H1 (cell line): ENCODE results near the gene PDE8A. TPM values are rescaled to one million over a fixed set of nuclear protein-coding genes. Genes with fewer than 3 reads are reported as not detected.

Source experiments
- BACH1 ChIP-seq: IDR thresholded peaks from 2 replicates; pipeline ENCODE4 v1.6.1; 2012; ENCODE audit warnings: low read length, improper control_type of control experiment
- BCL11A ChIP-seq, 2 experiments: IDR thresholded peaks; one replicate each; pipeline ENCODE4 v1.6.1; 2011; ENCODE audit warnings: low read depth in 2 of 2, low read length in 2 of 2, mild to moderate bottlenecking in 2 of 2
- CBX5 ChIP-seq: fragments of 300-800, 300-1000 bp; sonication (generic); IDR thresholded peaks from 2 replicates; pipeline ENCODE4 v1.7.1; 2016; ENCODE audit warnings: antibody characterized with exemption, low read length, low read depth
- CBX8 ChIP-seq: fragments of 300-800, 300-1000 bp; sonication (generic); IDR thresholded peaks from 2 replicates; pipeline ENCODE4 v1.7.1; 2016; ENCODE audit warnings: low read depth, low read length, borderline replicate concordance
- CHD2 ChIP-seq: IDR thresholded peaks from 2 replicates; pipeline ENCODE4 v1.6.1; 2012; ENCODE audit warnings: low read length, improper control_type of control experiment
- CTCF ChIP-seq, 3 experiments: IDR thresholded peaks; 1 replicate in 2 of 3; 2 replicates in 1 of 3; pipeline versions ENCODE4 v1.5.1 to v1.6.1; 2011; ENCODE audit warnings: low read length in 3 of 3, mild to moderate bottlenecking in 3 of 3, inconsistent platforms in 2 of 3, low read depth in 1 of 3, moderate library complexity in 1 of 3; ENCODE audit not compliant: insufficient read depth in 1 of 3; ENCODE audit errors: control extremely low read depth in 1 of 3
- GABPA ChIP-seq: IDR thresholded peaks from 2 replicates; pipeline ENCODE4 v1.6.1; 2011; ENCODE audit warnings: mild to moderate bottlenecking, low read length, moderate library complexity, borderline replicate concordance; ENCODE audit not compliant: insufficient read depth
- JUN ChIP-seq: IDR thresholded peaks from 2 replicates; pipeline ENCODE4 v1.6.1; 2011; ENCODE audit warnings: low read depth, mild to moderate bottlenecking, improper control_type of control experiment, low read length
- JUND ChIP-seq: IDR thresholded peaks from 2 replicates; pipeline ENCODE4 v1.6.1; 2011; ENCODE audit warnings: mild to moderate bottlenecking, improper control_type of control experiment, low read length
- KDM4A ChIP-seq: IDR thresholded peaks from one replicate; pipeline ENCODE4 v1.7.1; 2012; ENCODE audit warnings: low read depth, mild to moderate bottlenecking, moderate library complexity, low read length, inconsistent platforms; ENCODE audit not compliant: severe bottlenecking
- KDM5A ChIP-seq: fragments of 200-600 bp; IDR thresholded peaks from 2 replicates; pipeline ENCODE4 v1.7.1; 2012; ENCODE audit warnings: mild to moderate bottlenecking, low read length, inconsistent platforms, mixed read lengths
- NANOG ChIP-seq: IDR thresholded peaks from 2 replicates; pipeline ENCODE4 v1.6.1; 2011; ENCODE audit warnings: low read length, low read depth, mild to moderate bottlenecking, inconsistent platforms; ENCODE audit not compliant: insufficient read depth, poor library complexity, severe bottlenecking
- POLR2AphosphoS5 ChIP-seq: IDR thresholded peaks from 2 replicates; pipeline ENCODE4 v1.6.1; 2011; ENCODE audit warnings: low read depth, low read length
- RNF2 ChIP-seq: fragments of 200-900, 300-1000 bp; sonication (generic); IDR thresholded peaks from 2 replicates; pipeline ENCODE4 v1.7.1; 2016; ENCODE audit warnings: borderline replicate concordance, low read depth, mild to moderate bottlenecking, antibody characterized with exemption, low read length; ENCODE audit not compliant: poor library complexity, severe bottlenecking; ENCODE audit errors: missing control alignments
- RXRA ChIP-seq: IDR thresholded peaks from 2 replicates; pipeline ENCODE4 v1.6.1; 2011; ENCODE audit warnings: low read depth, mild to moderate bottlenecking, low read length, moderate library complexity; ENCODE audit not compliant: insufficient read depth
- SIX5 ChIP-seq: IDR thresholded peaks from 2 replicates; pipeline ENCODE4 v1.6.1; 2011; ENCODE audit warnings: mild to moderate bottlenecking, low read depth, low read length
- SP1 ChIP-seq: IDR thresholded peaks from 2 replicates; pipeline ENCODE4 v1.6.1; 2011; ENCODE audit warnings: low read depth, low read length
- SUZ12 ChIP-seq: fragments of 200-600 bp; sonication (generic); IDR thresholded peaks from 2 replicates; pipeline ENCODE4 v1.6.1; 2012; ENCODE audit warnings: mild to moderate bottlenecking, inconsistent platforms, low read length, moderate library complexity, mixed read lengths
- TAF1 ChIP-seq: IDR thresholded peaks from 2 replicates; pipeline ENCODE4 v1.6.1; 2011; ENCODE audit warnings: mild to moderate bottlenecking, low read depth, low read length
- TAF7 ChIP-seq: optimal IDR thresholded peaks from 2 replicates; pipeline ENCODE3; 2011; ENCODE audit warnings: low read depth, mild to moderate bottlenecking, inconsistent platforms, low read length, moderate library complexity, borderline replicate concordance
- TEAD4 ChIP-seq: IDR thresholded peaks from 2 replicates; pipeline ENCODE4 v1.6.1; 2012; ENCODE audit warnings: low read depth, low read length, inconsistent platforms, mixed read lengths
- YY1 ChIP-seq: IDR thresholded peaks from 2 replicates; pipeline ENCODE4 v1.6.1; 2011; ENCODE audit warnings: low read depth, mild to moderate bottlenecking, low read length
- polyA plus RNA-seq, 7 experiments: library from polyadenylated mRNA; depleted of rRNA in 3 of 7; stranded (reverse) in 5 of 7; unstranded in 2 of 7; fragments of >200 nt in 5 of 7; fragments of 200-250 nt in 2 of 7; gene quantifications; 1 replicate in 5 of 7; 2 replicates in 1 of 7; 4 replicates in 1 of 7; pipeline versions ENCODE4 v1.2.1 to v1.2.3, GENCODE V29; 2011 to 2013; ENCODE audit warnings: missing spikeins in 2 of 7, mixed read lengths in 2 of 7
- total RNA-seq: library from RNA; stranded (reverse); fragmentation: NEBNext Ultra II Directional; extraction: Animal tissue kit (Norgen Biotek cat#: 25700); gene quantifications from 2 replicates; pipeline ENCODE4 v1.2.1, GENCODE V29; 2021

Gene PDE8A
- total and polyA plus RNA-seq, 2 of the 8 experiments (the other 6 are each of a cell fraction or from before 2014, with no cell fraction given) = 6.9 to 7.8 TPM

DNA sequence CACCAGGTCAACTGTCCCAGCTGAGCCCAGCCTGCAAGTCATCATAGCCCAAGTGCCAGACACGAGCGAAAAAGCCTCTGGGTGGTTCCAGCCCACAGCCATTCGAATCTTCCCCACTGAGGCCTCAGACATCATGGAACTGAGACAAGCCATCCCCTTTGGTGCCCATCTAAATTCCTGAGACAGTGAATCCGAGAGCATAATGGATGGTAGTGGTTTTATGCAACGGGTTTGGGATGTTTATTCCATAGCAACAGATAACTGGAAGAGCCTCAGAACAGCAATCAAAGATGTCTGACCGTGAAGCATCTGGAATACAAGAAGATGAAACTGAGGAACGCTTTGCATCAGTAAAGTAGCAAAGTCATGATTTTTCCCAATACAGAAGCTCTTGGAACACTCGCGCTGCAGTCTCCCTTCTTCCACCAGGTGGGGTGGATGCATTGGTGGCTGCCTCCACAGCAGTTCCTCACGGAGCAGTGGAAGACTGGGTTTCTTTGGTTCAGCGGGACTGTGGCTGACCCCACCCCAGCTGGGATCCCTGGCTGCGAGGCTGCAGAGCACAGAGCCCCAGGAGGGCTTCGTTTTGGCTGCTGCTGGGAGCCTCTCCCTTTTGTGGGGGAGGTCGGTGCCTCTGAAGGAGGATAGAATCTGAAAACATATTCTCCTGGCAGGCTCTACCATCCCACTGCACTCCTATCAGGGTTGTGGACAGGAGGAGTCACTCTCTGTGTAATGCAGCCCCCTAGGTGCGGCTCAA, 26.4 kb upstream of the PDE8A start (continued):
- peak; percentile 80 to 87 (median 81) for TF ChIP-seq CTCF (IDR thresholded peaks at IDR 0.05; ENCODE audit: control extremely low read depth in 1 of 3, insufficient read depth in 1 of 3, low read depth in 1 of 3, low read length in 3 of 3)
- no peak for TF ChIP-seq CHD2
- no peak for TF ChIP-seq JUN
- no peak for TF ChIP-seq KDM5A
- TF ChIP-seq YY1 = peak; percentile 46; the same call in 1 of the 2 replicates
- no peak for TF ChIP-seq SIX5
- TF ChIP-seq TAF1 = no peak
- no peak for TF ChIP-seq RXRA
- no peak; the same call in 1 of the 2 replicates for TF ChIP-seq GABPA
- TF ChIP-seq SUZ12 = peak; percentile 32; the same call in 1 of the 2 replicates
- no peak for TF ChIP-seq TEAD4
- no peak for TF ChIP-seq KDM4A
- TF ChIP-seq TAF7 = no peak
- no peak for TF ChIP-seq CBX8
- no peak for TF ChIP-seq POLR2AphosphoS5
- no peak for TF ChIP-seq SP1
- TF ChIP-seq BCL11A (IDR thresholded peaks at IDR 0.05; ENCODE audit: low read depth in 2 of 2, low read length in 2 of 2) = no peak
- no peak for TF ChIP-seq BACH1
- TF ChIP-seq JUND = no peak
- TF ChIP-seq CBX5 = no peak
- TF ChIP-seq RNF2 = no peak
- TF ChIP-seq NANOG = no peak
